PC-3 (cell line): Measurements from ENCODE around the gene SEMA6B. TPM values are rescaled to one million over a fixed set of nuclear protein-coding genes. Genes with fewer than 3 reads are reported as not detected.

Source experiments
- ATAC-seq: fragments of 200-7000 bp; cut with Tn5 transposase; 2 replicates; pipeline ENCODE4 v1.9.1; 2020; ENCODE audit warnings: mild to moderate bottlenecking, moderate library complexity
- BruUV-seq: library from RNA; stranded (reverse); fragments of 400-500 nt; replicated peaks from 2 replicates; lab custom pipeline; 2021; lab: Mats Ljungman, UMichigan
- CTCF ChIA-PET: fragments of 300-600 bp; sonication (Branson Sonifier 250); formaldehyde crosslinking; loops from one replicate; lab custom pipeline; 2022; ENCODE audit warnings: antibody characterized with exemption; lab: Charles Lee
- POLR2A ChIA-PET: fragments of 300-600 bp; sonication (Branson Sonifier 250); formaldehyde crosslinking; loops from one replicate; lab custom pipeline; 2022; ENCODE audit warnings: antibody characterized with exemption; ENCODE audit not compliant: unreplicated experiment; lab: Charles Lee
- DNase-seq: peaks from one replicate; pipeline ENCODE4 v3.0.0-alpha.2; 2015
- H2AFZ ChIP-seq: fragments of 300-600 bp; sonication (generic); 2 replicates; pipeline ENCODE4 v1.6.0; 2016; ENCODE audit warnings: antibody characterized with exemption, low read length
- H3F3A ChIP-seq: fragments of 300-600 bp; sonication (generic); one replicate; pipeline ENCODE4 v1.6.0; 2017; ENCODE audit warnings: antibody characterized with exemption, low read length, control low read depth, mild to moderate bottlenecking; ENCODE audit not compliant: unreplicated experiment
- H3K27ac ChIP-seq: fragments of 300-600 bp; sonication (generic); 2 replicates; pipeline ENCODE4 v1.5.1; 2016; ENCODE audit warnings: mild to moderate bottlenecking, low read length
- H3K27me3 ChIP-seq: fragments of 300-600 bp; sonication (generic); 2 replicates; pipeline ENCODE4 v1.6.1; 2016; ENCODE audit warnings: low read length, mixed read lengths
- H3K36me3 ChIP-seq: fragments of 300-600 bp; sonication (generic); 2 replicates; pipeline ENCODE4 v1.6.1; 2016; ENCODE audit warnings: low read depth, mixed run types, low read length, mixed read lengths
- H3K4me1 ChIP-seq: fragments of 300-600 bp; sonication (generic); 2 replicates; pipeline ENCODE4 v1.5.1; 2016; ENCODE audit warnings: low read length; ENCODE audit not compliant: insufficient read depth
- H3K4me2 ChIP-seq: fragments of 300-600 bp; sonication (generic); 2 replicates; pipeline ENCODE4 v1.6.0; 2016; ENCODE audit warnings: low read length
- H3K4me3 ChIP-seq: fragments of 300-600 bp; sonication (generic); 2 replicates; pipeline ENCODE4 v1.5.1; 2016; ENCODE audit warnings: mild to moderate bottlenecking, low read length, mixed read lengths
- H3K79me2 ChIP-seq: fragments of 300-600 bp; sonication (generic); 2 replicates; pipeline ENCODE4 v1.6.1; 2017; ENCODE audit warnings: low read length, mixed read lengths
- H3K9ac ChIP-seq: fragments of 300-600 bp; sonication (generic); 2 replicates; pipeline ENCODE4 v1.6.0; 2016; ENCODE audit warnings: mild to moderate bottlenecking, low read length
- H3K9me2 ChIP-seq: fragments of 300-600 bp; sonication (generic); replicated peaks from 2 replicates; pipeline ENCODE4 v1.6.1; 2016; ENCODE audit warnings: mixed run types, low read length, mixed read lengths
- H3K9me3 ChIP-seq: fragments of 300-600 bp; sonication (generic); 2 replicates; pipeline ENCODE4 v1.6.1; 2016; ENCODE audit warnings: low read length, mixed read lengths
- H4K20me1 ChIP-seq: fragments of 300-600 bp; sonication (generic); 2 replicates; pipeline ENCODE4 v1.6.1; 2016; ENCODE audit warnings: low read length, mixed read lengths
- EZH2 ChIP-seq: fragments of 300-600 bp; sonication (generic); IDR thresholded peaks from one replicate; pipeline ENCODE4 v1.6.1; 2017; ENCODE audit warnings: antibody characterized with exemption, mild to moderate bottlenecking, low read length; ENCODE audit not compliant: unreplicated experiment
- EZH2phosphoT487 ChIP-seq: fragments of 300-600 bp; sonication (generic); IDR thresholded peaks from 2 replicates; pipeline ENCODE4 v1.6.1; 2018; ENCODE audit warnings: mild to moderate bottlenecking, antibody characterized with exemption, low read length, borderline replicate concordance
- intact Hi-C: fragments of 100-400 bp; cut with micrococcal nuclease; formaldehyde crosslinking; loops from 2 replicates; pipeline ENCODE4 v1.9.0; 2023
- total RNA-seq: library from RNA; depleted of rRNA; stranded (reverse); fragments of >200 nt; gene quantifications from 2 replicates; pipeline ENCODE4 v1.2.3, GENCODE V29; 2014
- TF ChIP-seq, protein P1 (sequence below): fragments of 300-600 bp; sonication (generic); conservative IDR thresholded peaks from 2 replicates; pipeline ENCODE4 v1.5.1; 2017; ENCODE audit warnings: antibody characterized with exemption, low read depth, mild to moderate bottlenecking, low read length

SEMA6B gene
- total RNA-seq, 1 experiment from 2014 or later: 9.0 TPM

DNA sequence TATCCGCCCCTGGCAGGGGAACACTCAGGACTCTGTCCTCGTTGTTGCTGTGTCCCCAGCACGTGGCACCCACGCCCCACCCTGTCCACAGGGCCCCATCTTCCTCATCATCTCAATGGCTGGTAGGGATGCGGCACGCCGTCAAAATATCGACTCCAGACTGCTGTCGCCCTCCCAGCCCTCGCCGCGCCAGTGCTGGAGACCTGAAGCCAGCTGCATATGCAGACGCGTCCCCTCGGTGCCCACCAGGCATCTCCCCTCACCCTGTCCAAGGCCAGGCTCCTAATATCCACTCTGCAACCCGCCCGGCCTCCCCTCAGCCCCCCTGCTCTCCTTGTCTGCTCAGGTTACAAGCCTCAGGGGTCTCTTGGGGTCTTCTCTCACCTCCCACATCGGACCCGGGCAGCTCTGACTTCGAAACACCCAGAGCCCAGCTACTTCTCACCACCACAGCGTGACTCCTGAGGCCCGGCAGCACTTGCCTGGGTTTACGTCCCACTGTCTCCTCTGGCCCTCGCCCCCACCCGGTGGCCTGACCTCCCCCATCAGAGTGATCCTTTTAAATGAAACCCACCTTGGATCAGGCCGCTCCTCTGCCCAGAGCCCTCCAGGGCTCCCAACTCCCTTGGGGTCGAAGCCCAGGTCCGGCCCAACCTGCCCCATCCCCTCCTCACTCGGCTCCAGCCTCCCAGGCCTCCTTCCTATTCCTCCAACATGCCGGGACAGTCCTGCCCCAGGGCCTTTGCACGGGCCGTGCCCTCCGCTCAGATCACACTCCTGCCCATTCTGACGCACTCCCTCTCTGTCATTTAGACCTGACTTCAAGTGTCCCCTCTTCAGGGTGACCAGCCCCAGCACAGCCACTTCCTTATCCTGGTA, 53.7 kb downstream of the SEMA6B start:
- ChIA-PET CTCF (interaction anchor here (0.6 kb wide), 1 partner anchor 10 kb away, joined by 10 read pairs; no protein-coding TSS in a partner anchor), POLR2A (no interaction called here)
- Histone ChIP-seq H3K9ac (no peak overlapping the region), H3K4me3 (no peak overlapping the region), H3K4me2 (no peak overlapping the region), H3K36me3 (no peaks in the 10 kb centered on the region), H3K9me3 (no peaks in the 10 kb centered on the region), H2AFZ (no peak overlapping the region), H3K27ac (no peak overlapping the region), H3K27me3 (no peaks in the 10 kb centered on the region), H3F3A (no peaks in the 10 kb centered on the region), H3K79me2 (no peaks in the 10 kb centered on the region), H4K20me1 (no peaks in the 10 kb centered on the region), H3K4me1 (peaks cover 8% of the 10 kb centered on the region), H3K9me2 (no peaks in the 10 kb centered on the region)
- intact Hi-C loops: no loop called here
- TF ChIP-seq, protein P1, sequence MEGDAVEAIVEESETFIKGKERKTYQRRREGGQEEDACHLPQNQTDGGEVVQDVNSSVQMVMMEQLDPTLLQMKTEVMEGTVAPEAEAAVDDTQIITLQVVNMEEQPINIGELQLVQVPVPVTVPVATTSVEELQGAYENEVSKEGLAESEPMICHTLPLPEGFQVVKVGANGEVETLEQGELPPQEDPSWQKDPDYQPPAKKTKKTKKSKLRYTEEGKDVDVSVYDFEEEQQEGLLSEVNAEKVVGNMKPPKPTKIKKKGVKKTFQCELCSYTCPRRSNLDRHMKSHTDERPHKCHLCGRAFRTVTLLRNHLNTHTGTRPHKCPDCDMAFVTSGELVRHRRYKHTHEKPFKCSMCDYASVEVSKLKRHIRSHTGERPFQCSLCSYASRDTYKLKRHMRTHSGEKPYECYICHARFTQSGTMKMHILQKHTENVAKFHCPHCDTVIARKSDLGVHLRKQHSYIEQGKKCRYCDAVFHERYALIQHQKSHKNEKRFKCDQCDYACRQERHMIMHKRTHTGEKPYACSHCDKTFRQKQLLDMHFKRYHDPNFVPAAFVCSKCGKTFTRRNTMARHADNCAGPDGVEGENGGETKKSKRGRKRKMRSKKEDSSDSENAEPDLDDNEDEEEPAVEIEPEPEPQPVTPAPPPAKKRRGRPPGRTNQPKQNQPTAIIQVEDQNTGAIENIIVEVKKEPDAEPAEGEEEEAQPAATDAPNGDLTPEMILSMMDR: no peak
- no peak for TF ChIP-seq EZH2phosphoT487
- no peak for TF ChIP-seq EZH2
- no peak; the same call in 1 of the 2 replicates for ATAC-seq
- no TSS peak for BruUV-seq
- no peak for DNase-seq

- Histone ChIP-seq H3K9ac (no peak overlapping the region), H3K27ac (no peak overlapping the region), H2AFZ (no peak overlapping the region), H3K27me3 (no peaks in the 10 kb centered on the region), H3F3A (no peaks in the 10 kb centered on the region), H3K4me1 (peaks cover 8% of the 10 kb centered on the region), H3K36me3 (no peaks in the 10 kb centered on the region), H3K79me2 (no peaks in the 10 kb centered on the region), H4K20me1 (no peaks in the 10 kb centered on the region), H3K4me2 (no peak overlapping the region), H3K4me3 (no peak overlapping the region), H3K9me2 (no peaks in the 10 kb centered on the region), H3K9me3 (no peaks in the 10 kb centered on the region)
- no TSS peak for BruUV-seq
- TF ChIP-seq, protein P1: no peak
- TF ChIP-seq EZH2: no peak
- no peak for TF ChIP-seq EZH2phosphoT487
- ChIA-PET CTCF (interaction anchor here (0.6 kb wide), 1 partner anchor 9 kb away, joined by 10 read pairs; no protein-coding TSS in a partner anchor), POLR2A (no interaction called here)
- intact Hi-C loops: no loop called here
- ATAC-seq (no peak), DNase-seq (no peak)
Measured at GRCh38 chr19:4504891-4505569, 54.5 kb downstream of the SEMA6B start.
